Measurements from ENCODE around the gene PRKCD. TPM values are rescaled to one million over a fixed set of nuclear protein-coding genes. Genes with fewer than 3 reads are reported as not detected.

Gene PRKCD
- total RNA-seq, 2 experiments from 2014 or later = 18.1 to 20.1 TPM

DNA sequence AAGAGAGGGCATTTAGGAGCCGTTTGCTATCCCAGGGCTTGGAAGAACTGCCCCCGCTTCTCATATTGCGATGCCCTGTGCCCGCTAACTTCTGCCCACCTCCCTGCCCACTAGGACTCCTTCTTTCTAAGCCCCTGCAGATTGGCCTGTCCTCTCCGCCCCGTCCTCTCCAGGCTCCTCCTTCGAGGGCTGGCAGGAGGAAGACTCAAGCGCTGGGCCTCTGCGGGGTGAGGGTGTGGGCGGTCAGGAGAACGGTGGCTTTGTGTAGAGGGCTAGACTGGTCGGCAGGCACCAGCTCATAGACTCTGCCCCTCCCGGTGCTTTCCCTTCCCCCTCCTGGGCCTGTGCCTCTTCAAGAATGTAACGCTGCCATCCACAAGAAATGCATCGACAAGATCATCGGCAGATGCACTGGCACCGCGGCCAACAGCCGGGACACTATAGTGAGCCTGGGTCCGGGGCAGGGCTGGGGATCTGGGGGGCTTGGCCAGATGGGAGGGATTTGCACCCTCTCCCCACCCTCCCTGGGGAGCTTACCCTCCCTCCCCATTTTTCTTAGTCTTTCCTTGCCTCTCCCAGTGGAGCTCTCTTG, 21.9 kb downstream of the PRKCD start:
- H3K4me1 Mint-ChIP-seq (ENCODE audit: low read depth) = no peaks in the 10 kb centered on the region
- no peak overlapping the region for H3K27ac Mint-ChIP-seq
- ChIA-PET POLR2A (no interaction called here), CTCF (no interaction called here)
- Histone ChIP-seq H3K36me3 (ENCODE audit: insufficient read depth, low read length) (peaks cover 74% of the 10 kb centered on the region), H3K27ac (ENCODE audit: low read depth in 1 of 2, low read length in 2 of 2) (no peak overlapping the region), H3K4me3 (ENCODE audit: low read length) (no peak overlapping the region), H3K27me3 (ENCODE audit: control insufficient read depth in 1 of 2, insufficient read depth in 2 of 2, low read length in 2 of 2) (no peaks in the 10 kb centered on the region), H3K4me1 (ENCODE audit: insufficient read depth, low read length) (peaks cover 4% of the 10 kb centered on the region), H3K9me3 (ENCODE audit: control insufficient read depth in 1 of 2, insufficient read depth in 1 of 2, low read length in 2 of 2) (no peaks in the 10 kb centered on the region)
- TF ChIP-seq, protein P1, sequence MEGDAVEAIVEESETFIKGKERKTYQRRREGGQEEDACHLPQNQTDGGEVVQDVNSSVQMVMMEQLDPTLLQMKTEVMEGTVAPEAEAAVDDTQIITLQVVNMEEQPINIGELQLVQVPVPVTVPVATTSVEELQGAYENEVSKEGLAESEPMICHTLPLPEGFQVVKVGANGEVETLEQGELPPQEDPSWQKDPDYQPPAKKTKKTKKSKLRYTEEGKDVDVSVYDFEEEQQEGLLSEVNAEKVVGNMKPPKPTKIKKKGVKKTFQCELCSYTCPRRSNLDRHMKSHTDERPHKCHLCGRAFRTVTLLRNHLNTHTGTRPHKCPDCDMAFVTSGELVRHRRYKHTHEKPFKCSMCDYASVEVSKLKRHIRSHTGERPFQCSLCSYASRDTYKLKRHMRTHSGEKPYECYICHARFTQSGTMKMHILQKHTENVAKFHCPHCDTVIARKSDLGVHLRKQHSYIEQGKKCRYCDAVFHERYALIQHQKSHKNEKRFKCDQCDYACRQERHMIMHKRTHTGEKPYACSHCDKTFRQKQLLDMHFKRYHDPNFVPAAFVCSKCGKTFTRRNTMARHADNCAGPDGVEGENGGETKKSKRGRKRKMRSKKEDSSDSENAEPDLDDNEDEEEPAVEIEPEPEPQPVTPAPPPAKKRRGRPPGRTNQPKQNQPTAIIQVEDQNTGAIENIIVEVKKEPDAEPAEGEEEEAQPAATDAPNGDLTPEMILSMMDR (IDR thresholded peaks at IDR 0.05) = no peak
- no peak for ATAC-seq (ENCODE audit: poor library complexity)
- no peaks in the 10 kb centered on the region for H3K9me3 Mint-ChIP-seq
- DNase-seq = no peak
- no peak overlapping the region for H3K4me3 Mint-ChIP-seq
- intact Hi-C loops (cut with DNase I, micrococcal nuclease) = no loop called here
- H3K27me3 Mint-ChIP-seq = no peaks in the 10 kb centered on the region
- peaks cover 90% of the 10 kb centered on the region for H3K36me3 Mint-ChIP-seq (ENCODE audit: low read depth)

DNA sequence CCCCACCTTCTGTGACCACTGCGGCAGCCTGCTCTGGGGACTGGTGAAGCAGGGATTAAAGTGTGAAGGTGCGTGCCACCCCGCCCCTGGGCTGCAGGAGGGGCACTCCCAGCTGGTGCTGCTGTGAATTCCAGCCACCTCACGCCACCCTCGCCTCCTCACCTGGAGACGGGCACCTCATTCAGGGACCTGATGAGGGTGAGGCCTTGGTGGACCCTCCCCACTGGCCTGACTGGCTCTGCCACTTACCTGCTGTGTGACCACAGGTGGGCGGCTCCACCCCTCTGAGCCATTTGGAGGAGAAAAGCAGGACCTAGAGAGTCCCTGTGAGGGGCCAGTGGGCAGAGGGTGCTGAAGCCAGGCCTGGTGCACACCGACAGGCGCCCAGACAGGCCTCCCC, 22.5 kb downstream of the PRKCD start:
- TF ChIP-seq, protein P1 (IDR thresholded peaks at IDR 0.05) = no peak
- H3K9me3 ChIP-seq (ENCODE audit: control insufficient read depth in 1 of 2, insufficient read depth in 1 of 2, low read length in 2 of 2) = no peaks in the 10 kb centered on the region
- DNase-seq (no peak), ATAC-seq (ENCODE audit: poor library complexity) (no peak)
- CTCF ChIA-PET = no interaction called here
- H3K4me3 ChIP-seq (ENCODE audit: low read length) = no peak overlapping the region
- no peaks in the 10 kb centered on the region for H3K27me3 Mint-ChIP-seq
- H3K36me3 ChIP-seq (ENCODE audit: insufficient read depth, low read length) = peaks cover 74% of the 10 kb centered on the region
- no peaks in the 10 kb centered on the region for H3K9me3 Mint-ChIP-seq
- POLR2A ChIA-PET = no interaction called here
- H3K4me1 ChIP-seq (ENCODE audit: insufficient read depth, low read length) = peaks cover 4% of the 10 kb centered on the region
- no peak overlapping the region for H3K27ac ChIP-seq (ENCODE audit: low read depth in 1 of 2, low read length in 2 of 2)
- H3K36me3 Mint-ChIP-seq (ENCODE audit: low read depth) = peaks cover 91% of the 10 kb centered on the region
- H3K27ac Mint-ChIP-seq = no peak overlapping the region
- no peaks in the 10 kb centered on the region for H3K4me1 Mint-ChIP-seq (ENCODE audit: low read depth)
- no peak overlapping the region for H3K4me3 Mint-ChIP-seq
- H3K27me3 ChIP-seq (ENCODE audit: control insufficient read depth in 1 of 2, insufficient read depth in 2 of 2, low read length in 2 of 2) = no peaks in the 10 kb centered on the region
- intact Hi-C loops (cut with DNase I, micrococcal nuclease) = no loop called here

- H3K27ac Mint-ChIP-seq = no peak overlapping the region
- no peak for ATAC-seq (ENCODE audit: poor library complexity)
- POLR2A ChIA-PET = no interaction called here
Observed at GRCh38 chr3:53184701-53185100, 23.7 kb downstream of the PRKCD start.

More at GRCh38 chr3:53184701-53185100, 23.7 kb downstream of the PRKCD start:
- TF ChIP-seq, protein P1 (IDR thresholded peaks at IDR 0.05) = no peak
- Histone ChIP-seq H3K36me3 (ENCODE audit: insufficient read depth, low read length) (peaks cover 74% of the 10 kb centered on the region), H3K4me1 (ENCODE audit: insufficient read depth, low read length) (peaks cover 4% of the 10 kb centered on the region), H3K4me3 (ENCODE audit: low read length) (no peak overlapping the region), H3K9me3 (ENCODE audit: control insufficient read depth in 1 of 2, insufficient read depth in 1 of 2, low read length in 2 of 2) (no peaks in the 10 kb centered on the region), H3K27me3 (ENCODE audit: control insufficient read depth in 1 of 2, insufficient read depth in 2 of 2, low read length in 2 of 2) (no peaks in the 10 kb centered on the region), H3K27ac (ENCODE audit: low read depth in 1 of 2, low read length in 2 of 2) (no peak overlapping the region)
- Mint-ChIP-seq H3K27me3 (no peaks in the 10 kb centered on the region), H3K4me1 (ENCODE audit: low read depth) (no peaks in the 10 kb centered on the region), H3K36me3 (ENCODE audit: low read depth) (peaks cover 87% of the 10 kb centered on the region), H3K9me3 (no peaks in the 10 kb centered on the region), H3K4me3 (no peak overlapping the region)
- CTCF ChIA-PET = no interaction called here
- intact Hi-C loops (cut with DNase I, micrococcal nuclease) = no loop called here
- no peak for DNase-seq

Measured in CD4-positive, alpha-beta T cell (primary cell).